Cortex of kidney (tissue), 1 donor: ENCODE data around the gene PDE4D.

Experiments used
- DNase-seq: peaks from one replicate; lab custom pipeline; 2025; lab: John Stamatoyannopoulos, UW

Gene PDE4D

GRCh38 chr5:59893429-59894227, at the start of gene PDE4D:
TSS of gene PDE4D (minus strand) at chr5:59893726.
- no peak for DNase-seq

DNA sequence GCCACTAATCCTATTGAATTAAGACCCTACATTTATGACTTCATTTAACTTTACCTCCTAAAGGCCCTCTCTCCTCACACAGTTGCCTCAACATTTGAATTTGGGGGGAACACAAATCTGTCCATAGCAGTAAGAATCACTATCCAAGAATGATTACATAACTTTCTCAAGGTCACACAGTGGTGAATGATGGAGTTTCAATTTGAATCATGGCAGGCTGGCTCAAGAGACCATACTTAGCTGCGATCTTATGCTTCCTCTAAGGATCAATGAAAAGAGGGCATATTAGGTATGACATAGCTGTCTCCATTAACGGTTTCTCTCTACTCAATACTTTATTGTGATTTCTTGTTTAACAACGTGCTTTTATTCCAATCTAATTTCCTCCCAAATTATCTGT, 44.1 kb upstream of the PDE4D start:
- no peak for DNase-seq

GRCh38 chr5:59923465-59923864, 29.9 kb upstream of the PDE4D start:
- DNase-seq: no peak

DNA sequence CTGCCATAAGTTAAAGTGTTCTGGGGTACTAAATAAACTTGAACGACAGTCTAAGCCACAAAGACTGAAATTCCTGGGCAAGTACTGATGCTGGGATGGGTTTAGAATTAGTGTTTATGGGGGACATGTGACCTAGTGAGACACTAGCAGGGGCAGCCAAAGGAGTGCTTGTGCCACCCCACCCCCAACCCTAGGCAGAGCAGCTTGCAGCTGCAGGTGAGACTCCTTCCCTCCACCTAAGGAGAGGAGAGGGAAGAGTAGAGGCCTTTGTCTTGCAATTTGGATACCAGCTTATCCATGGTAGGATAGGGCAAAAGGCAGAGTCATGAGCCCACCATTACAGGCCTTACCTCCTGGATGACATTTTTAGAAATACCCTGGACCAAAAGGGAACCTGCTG, 28.7 kb upstream of the PDE4D start:
- DNase-seq: no peak

DNA sequence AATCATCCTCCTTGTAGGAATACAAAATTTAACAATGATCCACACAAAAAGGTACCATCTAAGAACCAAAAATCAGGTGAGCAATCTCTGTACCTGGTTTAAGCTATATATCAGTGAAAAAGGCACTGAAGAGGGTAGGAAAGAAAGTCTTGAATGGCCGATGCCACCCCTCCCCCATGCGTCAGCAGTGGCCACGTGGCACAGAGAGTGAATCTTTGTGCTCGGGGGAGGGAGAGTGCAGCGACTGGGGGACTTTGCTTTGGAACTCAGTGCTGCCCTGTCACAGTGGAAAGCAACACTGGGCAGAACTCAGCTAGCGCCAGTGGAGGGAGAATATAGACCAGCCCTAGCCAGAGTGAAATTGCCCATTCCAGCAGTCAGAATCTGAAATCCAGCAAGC, 28.3 kb upstream of the PDE4D start:
- DNase-seq: no peak

- DNase-seq: no peak
Observed at GRCh38 chr5:59919484-59919883, 26.0 kb upstream of the PDE4D start.

DNA sequence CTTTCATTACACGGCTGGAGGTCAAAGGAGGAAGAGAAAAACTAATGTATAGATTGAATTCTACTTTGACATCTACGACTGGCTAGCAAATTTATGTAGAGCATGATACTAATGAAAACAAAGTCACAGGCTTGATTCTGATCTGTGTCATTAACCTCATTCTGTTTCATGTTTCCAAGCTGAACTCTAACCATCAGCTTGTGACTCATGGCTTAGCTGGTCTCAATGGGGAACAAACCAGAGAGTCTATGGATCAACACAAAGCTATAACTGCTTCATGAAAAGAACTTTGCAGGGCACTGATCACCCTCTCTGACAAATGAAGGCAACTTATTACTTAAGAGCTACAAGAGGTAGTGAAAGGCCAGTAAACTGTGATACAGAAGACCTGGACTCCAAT, 23.6 kb upstream of the PDE4D start:
- no peak for DNase-seq

DNA sequence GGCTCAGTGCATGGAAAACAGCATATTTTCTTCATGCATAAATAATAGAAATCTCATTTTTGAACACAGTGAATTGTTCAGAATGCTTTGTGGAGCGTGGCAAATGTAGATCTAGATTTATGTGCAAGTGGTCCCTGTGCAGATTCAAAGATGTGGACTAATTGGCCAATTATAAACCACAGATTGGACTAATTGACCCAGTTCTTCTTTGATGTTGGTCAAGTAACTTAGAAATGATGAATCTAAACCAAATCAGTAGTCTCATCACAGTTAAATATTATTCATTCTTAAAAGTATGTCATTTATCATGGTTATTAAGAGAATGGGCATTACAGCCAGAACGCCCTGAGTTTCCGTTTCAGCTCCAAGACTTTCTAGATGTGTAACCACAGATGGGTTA, 11.7 kb upstream of the PDE4D start:
- no peak for DNase-seq

GRCh38 chr5:59897075-59897474, 3.5 kb upstream of the PDE4D start:
- DNase-seq: no peak

GRCh38 chr5:59891962-59892643, 1.4 kb downstream of the PDE4D start:
- no peak for DNase-seq

GRCh38 chr5:59887274-59887673, 6.3 kb downstream of the PDE4D start:
- DNase-seq: no peak

DNA sequence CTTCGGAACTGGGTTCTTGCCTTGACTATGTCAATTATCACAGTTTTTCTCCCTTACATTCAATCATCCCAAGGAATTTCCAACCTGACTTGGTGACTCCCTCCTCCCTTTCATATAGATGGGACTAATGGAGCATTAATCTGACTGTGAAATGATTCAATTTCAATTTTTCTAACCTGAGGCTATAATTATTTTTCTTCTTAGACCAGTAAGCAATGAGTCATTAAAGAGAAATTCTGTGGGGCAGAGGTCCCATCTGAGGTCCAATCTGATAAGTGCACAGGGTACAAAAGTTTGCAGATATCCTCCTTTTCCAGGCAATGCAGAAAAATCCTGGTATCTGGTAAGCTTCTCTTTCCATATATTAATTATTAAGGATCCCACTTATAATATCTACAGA, 18.9 kb downstream of the PDE4D start:
- DNase-seq: no peak

DNA sequence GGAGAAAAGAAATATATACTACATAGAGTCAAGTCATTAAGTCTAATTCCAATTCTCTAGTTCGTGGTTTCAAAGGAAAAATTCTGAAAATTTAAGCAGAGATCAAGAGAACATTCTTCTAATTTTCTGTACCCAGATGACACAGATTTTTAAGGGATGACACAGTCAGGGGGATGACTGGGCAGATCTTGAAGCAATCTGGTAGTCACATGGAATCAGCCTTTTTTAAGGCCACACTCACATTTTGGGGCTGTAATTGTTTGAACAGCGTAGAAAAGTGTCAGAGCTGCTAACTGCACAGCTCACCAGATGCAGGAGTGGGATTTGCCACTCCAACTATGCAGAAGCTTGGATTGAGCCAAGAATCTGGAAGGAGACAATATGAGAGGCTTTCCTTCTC, 20.4 kb downstream of the PDE4D start:
- DNase-seq: no peak

DNA sequence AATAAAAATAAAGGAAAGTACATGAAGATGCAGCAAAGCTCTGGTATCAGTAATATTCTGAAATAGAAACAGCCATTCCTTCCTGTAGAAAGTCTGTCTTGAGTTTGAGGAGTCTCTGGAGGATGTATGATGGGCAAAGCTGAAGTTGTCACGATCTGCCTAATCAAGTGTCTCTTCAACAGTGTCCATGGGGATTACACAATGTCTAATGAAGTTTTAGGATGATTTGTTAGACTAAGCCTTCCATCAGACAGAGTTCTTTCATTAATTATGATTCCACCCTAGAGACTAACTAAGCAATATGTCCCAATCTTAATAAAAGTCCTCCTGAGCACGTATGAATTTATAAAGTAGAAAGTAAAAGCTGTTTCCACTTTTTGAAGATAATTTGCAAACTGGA, 26.9 kb downstream of the PDE4D start:
- no peak for DNase-seq

GRCh38 chr5:59864718-59865117, 28.8 kb downstream of the PDE4D start:
- DNase-seq: no peak

- no peak for DNase-seq
Observed at GRCh38 chr5:59863777-59864176, 29.7 kb downstream of the PDE4D start.

DNA sequence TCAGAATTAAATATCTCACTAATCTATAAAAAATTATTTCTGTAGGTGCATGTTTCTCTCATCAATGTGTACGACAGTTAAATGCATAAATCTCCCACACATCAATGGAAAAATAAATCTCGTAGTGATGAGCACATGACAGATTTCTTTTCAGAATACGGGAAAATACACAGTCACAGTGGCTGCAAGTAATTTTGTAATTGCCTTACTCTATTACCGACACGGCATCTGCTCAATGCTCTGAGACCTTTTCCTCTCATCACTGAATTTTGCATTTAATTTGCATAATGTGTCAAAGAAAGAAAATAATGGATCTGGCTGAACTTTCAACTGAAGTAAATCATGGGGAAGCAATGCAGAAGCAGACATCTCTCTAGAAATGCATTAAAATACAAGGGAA, 37.2 kb downstream of the PDE4D start:
- no peak for DNase-seq

GRCh38 chr5:59850766-59851165, 42.8 kb downstream of the PDE4D start:
- DNase-seq: no peak

- DNase-seq: no peak
Observed at GRCh38 chr5:59847586-59847985, 45.9 kb downstream of the PDE4D start.

DNA sequence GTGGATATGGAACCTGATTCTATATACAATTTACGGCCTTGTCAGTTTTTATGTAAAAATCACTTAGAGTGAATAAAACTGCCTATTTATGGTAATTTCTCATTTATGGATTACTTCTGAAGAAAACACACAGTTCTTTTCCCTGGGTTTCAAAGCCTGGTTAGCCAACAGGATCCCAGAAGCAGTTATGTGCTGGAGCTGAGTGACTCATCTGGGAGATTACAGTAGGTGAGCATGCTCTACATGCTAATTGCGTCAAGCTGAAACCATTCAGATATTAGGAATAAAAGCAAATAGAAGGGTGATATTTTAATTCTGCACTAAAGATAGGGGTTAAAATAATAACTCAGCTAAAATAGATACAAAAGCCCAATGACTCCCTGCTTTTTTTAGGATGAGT, 47.8 kb downstream of the PDE4D start:
- no peak for DNase-seq

- DNase-seq: no peak
Observed at GRCh38 chr5:59843511-59844213, 49.9 kb downstream of the PDE4D start.

GRCh38 chr5:59842999-59843398, 50.5 kb downstream of the PDE4D start:
- DNase-seq: no peak

GRCh38 chr5:59840200-59840601, 53.3 kb downstream of the PDE4D start:
- no peak for DNase-seq
